GM19397 (cell line): Measurements from ENCODE around the gene RGS19.

Experiments
- ATAC-seq: cut with Tn5 transposase; IDR thresholded peaks from one replicate; pipeline ENCODE4 v1.9.1; 2021; ENCODE audit warnings: mild to moderate bottlenecking, moderate library complexity; ENCODE audit not compliant: unreplicated experiment

Gene RGS19

GRCh38 chr20:64037498-64038213 is 41.7 kb downstream of the RGS19 start:
- no peak for ATAC-seq

- no peak for ATAC-seq
These were observed 42.2 kb downstream of the RGS19 start for GRCh38 chr20:64037199-64037497.

GRCh38 chr20:64036346-64037198 is 42.7 kb downstream of the RGS19 start:
- no peak for ATAC-seq

GRCh38 chr20:64035933-64036345 is 43.4 kb downstream of the RGS19 start, which contains the start of gene C20orf204:
Gene C20orf204 (plus strand): TSS chr20:64036182. CDS start chr20:64036324, 142 bp downstream.
- ATAC-seq, result no peak

- no peak for ATAC-seq
These were observed 44.0 kb downstream of the RGS19 start for GRCh38 chr20:64035066-64035932.

- ATAC-seq, result no peak
These were observed 45.3 kb downstream of the RGS19 start for GRCh38 chr20:64033981-64034493.

- no peak for ATAC-seq
These were observed 46.4 kb downstream of the RGS19 start for GRCh38 chr20:64032706-64033624.

- ATAC-seq, result no peak
These were observed 47.5 kb downstream of the RGS19 start for GRCh38 chr20:64031822-64032314.

GRCh38 chr20:64030371-64031134 is 48.8 kb downstream of the RGS19 start:
- no peak for ATAC-seq

- no peak for ATAC-seq
These were observed 49.8 kb downstream of the RGS19 start for GRCh38 chr20:64029293-64030117.

GRCh38 chr20:64027981-64028685 is 51.2 kb downstream of the RGS19 start:
- no peak for ATAC-seq

- ATAC-seq, result no peak
These were observed 53.4 kb downstream of the RGS19 start for GRCh38 chr20:64025826-64026412.

GRCh38 chr20:64025101-64025825 is 54.1 kb downstream of the RGS19 start:
- ATAC-seq, result no peak

- ATAC-seq, result no peak
These were observed 55.0 kb downstream of the RGS19 start for GRCh38 chr20:64024141-64024990.

GRCh38 chr20:64023361-64024140 is 55.8 kb downstream of the RGS19 start:
- no peak for ATAC-seq
